ENCODE data around the gene ATF7IP2.

DNA sequence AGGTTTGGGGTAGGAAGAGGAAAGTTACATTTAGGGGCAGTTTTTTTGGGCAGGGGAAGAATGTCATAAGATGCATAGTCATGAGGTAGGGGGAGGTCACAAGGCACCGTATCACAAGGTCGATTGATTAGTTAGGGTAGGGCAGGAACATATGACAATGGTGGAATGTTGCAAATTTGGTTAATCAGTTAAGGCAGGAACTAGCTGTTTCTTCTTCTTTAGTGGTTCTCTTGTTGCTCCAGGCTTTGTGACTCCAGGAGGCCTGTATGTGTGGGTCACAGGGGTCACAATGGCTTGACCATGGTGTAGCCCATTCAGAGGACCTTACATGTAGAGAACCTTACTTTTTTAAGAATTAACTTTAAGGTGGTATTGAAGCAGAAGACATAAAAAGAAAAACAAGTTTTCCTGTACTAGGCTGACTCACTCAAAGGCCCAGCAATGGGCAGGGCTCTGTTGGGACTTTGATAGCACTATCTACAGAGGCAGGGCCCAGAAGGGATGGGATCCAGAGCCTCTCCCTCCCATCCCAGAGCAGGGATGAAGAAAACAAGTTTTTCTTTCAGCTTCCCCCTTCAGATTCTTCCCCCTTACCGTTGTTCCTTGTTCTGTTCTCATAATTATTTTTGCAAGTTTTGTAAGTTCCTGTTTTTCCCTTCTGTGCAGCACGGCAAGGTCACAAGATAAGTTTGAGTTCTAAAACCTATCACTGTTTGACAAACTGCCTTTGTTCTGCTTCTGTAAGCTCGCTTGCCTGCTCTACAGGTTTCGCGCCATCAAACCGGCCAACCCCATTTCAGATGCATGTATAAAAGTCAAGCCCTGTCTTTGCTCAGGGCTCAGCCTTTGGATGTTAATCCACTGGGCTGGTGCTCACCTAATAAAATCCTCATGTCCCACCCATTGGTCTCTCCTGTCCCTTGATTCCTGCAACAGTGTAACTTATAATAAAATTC, 45.8 kb upstream of the ATF7IP2 start:
- TF ChIP-seq, protein P1, sequence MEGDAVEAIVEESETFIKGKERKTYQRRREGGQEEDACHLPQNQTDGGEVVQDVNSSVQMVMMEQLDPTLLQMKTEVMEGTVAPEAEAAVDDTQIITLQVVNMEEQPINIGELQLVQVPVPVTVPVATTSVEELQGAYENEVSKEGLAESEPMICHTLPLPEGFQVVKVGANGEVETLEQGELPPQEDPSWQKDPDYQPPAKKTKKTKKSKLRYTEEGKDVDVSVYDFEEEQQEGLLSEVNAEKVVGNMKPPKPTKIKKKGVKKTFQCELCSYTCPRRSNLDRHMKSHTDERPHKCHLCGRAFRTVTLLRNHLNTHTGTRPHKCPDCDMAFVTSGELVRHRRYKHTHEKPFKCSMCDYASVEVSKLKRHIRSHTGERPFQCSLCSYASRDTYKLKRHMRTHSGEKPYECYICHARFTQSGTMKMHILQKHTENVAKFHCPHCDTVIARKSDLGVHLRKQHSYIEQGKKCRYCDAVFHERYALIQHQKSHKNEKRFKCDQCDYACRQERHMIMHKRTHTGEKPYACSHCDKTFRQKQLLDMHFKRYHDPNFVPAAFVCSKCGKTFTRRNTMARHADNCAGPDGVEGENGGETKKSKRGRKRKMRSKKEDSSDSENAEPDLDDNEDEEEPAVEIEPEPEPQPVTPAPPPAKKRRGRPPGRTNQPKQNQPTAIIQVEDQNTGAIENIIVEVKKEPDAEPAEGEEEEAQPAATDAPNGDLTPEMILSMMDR (IDR thresholded peaks at IDR 0.05) = no peak
- TF ChIP-seq POLR2AphosphoS5 (IDR thresholded peaks at IDR 0.05) = no peak

All from sigmoid colon (tissue), 4 donors.